Epithelial cell of esophagus (primary cell): Measurements from ENCODE around the gene EGLN2.
A peak's percentile ranks its signal among the peaks of the same experiment; 100 is the strongest.

Experiments
- DNase-seq: peaks from one replicate; pipeline ENCODE4 v3.0.0; 2010; ENCODE audit warnings: low read depth
- H3K4me3 ChIP-seq: 2 replicates; pipeline ENCODE4 v1.5.1; 2011; ENCODE audit warnings: mild to moderate bottlenecking, low read length, control low read depth
- TF ChIP-seq, protein P1 (sequence below): IDR thresholded peaks from 2 replicates; pipeline ENCODE4 v1.5.1; 2011; ENCODE audit warnings: low read depth, mild to moderate bottlenecking, low read length, control low read depth, inconsistent platforms; ENCODE audit not compliant: insufficient read depth; ENCODE audit errors: missing control alignments

EGLN2 gene

GRCh38 chr19:40804783-40805242, 5.8 kb downstream of the EGLN2 start:
- DNase-seq = no peak
- TF ChIP-seq, protein P1, sequence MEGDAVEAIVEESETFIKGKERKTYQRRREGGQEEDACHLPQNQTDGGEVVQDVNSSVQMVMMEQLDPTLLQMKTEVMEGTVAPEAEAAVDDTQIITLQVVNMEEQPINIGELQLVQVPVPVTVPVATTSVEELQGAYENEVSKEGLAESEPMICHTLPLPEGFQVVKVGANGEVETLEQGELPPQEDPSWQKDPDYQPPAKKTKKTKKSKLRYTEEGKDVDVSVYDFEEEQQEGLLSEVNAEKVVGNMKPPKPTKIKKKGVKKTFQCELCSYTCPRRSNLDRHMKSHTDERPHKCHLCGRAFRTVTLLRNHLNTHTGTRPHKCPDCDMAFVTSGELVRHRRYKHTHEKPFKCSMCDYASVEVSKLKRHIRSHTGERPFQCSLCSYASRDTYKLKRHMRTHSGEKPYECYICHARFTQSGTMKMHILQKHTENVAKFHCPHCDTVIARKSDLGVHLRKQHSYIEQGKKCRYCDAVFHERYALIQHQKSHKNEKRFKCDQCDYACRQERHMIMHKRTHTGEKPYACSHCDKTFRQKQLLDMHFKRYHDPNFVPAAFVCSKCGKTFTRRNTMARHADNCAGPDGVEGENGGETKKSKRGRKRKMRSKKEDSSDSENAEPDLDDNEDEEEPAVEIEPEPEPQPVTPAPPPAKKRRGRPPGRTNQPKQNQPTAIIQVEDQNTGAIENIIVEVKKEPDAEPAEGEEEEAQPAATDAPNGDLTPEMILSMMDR = peak; percentile 1
- H3K4me3 ChIP-seq = no peak overlapping the region

- H3K4me3 ChIP-seq = no peak overlapping the region
- no peak for DNase-seq
- TF ChIP-seq, protein P1 = no peak
Observed at GRCh38 chr19:40805258-40805868, 6.4 kb downstream of the EGLN2 start.

GRCh38 chr19:40806423-40807146, 7.6 kb downstream of the EGLN2 start:
- TF ChIP-seq, protein P1 = peak; percentile 80
- H3K4me3 ChIP-seq = no peak overlapping the region
- DNase-seq = peak; percentile 89

DNA sequence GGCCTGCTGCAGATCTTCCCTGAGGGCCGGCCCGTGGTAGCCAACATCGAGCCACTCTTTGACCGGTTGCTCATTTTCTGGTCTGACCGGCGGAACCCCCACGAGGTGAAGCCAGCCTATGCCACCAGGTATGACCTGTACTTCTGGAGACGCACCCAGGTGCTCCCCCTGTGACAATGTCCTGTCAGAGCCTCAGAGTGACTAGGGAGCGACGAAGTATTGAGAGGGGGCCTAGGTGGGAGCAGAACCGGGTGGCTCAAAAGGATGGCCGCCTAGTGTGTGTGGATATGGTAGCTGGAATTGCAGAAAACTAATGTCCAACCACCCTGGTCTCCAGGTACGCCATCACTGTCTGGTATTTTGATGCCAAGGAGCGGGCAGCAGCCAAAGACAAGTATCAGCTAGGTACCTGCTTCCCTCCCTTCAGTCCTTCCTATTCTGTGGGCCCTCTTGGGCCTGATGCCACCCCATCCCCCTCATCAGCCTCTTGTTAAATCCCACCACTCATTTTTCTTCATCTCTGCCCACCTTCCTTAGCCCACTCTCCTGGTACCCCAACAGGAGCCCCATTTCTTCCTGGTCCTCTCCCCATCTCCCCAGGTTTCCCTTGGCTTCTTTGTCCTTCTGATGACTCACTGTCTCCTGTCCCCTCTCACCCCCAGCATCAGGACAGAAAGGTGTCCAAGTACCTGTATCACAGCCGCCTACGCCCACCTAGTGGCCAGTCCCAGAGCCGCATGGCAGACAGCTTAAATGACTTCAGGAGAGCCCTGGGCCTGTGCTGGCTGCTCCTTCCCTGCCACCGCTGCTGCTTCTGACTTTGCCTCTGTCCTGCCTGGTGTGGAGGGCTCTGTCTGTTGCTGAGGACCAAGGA, 8.4 kb downstream of the EGLN2 start:
- TF ChIP-seq, protein P1 = peak; percentile 47
- DNase-seq = peak; percentile 43
- H3K4me3 ChIP-seq = no peak overlapping the region

DNA sequence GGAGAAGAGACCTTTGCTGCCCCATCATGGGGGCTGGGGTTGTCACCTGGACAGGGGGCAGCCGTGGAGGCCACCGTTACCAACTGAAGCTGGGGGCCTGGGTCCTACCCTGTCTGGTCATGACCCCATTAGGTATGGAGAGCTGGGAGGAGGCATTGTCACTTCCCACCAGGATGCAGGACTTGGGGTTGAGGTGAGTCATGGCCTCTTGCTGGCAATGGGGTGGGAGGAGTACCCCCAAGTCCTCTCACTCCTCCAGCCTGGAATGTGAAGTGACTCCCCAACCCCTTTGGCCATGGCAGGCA, 9.0 kb downstream of the EGLN2 start:
- TF ChIP-seq, protein P1 = no peak
- H3K4me3 ChIP-seq = no peak overlapping the region
- no peak for DNase-seq

DNA sequence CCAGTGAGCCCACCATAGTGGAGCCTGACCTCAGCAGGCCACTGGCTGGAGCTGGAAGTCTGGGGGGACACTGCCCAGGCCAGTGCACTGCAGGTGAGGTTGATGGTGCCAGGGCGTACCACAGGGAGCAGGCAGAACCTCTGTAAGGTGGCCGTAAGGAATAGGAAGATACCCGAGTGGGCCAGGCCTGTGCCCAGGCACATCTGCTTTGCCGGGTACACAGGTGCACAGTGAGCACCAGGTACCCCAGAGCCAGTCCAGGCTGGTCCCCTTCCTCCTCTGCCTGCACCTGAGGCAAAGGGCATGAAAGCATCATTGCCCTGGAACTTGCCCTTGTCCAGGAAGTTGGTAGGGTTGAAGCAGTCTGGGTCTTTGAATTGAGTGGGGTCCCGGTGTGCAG, 9.5 kb downstream of the EGLN2 start:
- no peak overlapping the region for H3K4me3 ChIP-seq
- DNase-seq = no peak
- TF ChIP-seq, protein P1 = no peak
